Colon (tissue), 2 donors: ENCODE measurements around the gene GPR101.
"Not testable (repeated sequence)": the region's sequence is repeated elsewhere in the genome, so short reads cannot be mapped to it uniquely, and the experiment has no call there.

Experiments used
- FAIRE-seq: peaks from 2 replicates; lab custom pipeline; 2012; peaks lifted over from hg19 to GRCh38; lab: Jason Lieb, UNC
- donor health status: control.
- donor health status: control.

Gene GPR101

DNA sequence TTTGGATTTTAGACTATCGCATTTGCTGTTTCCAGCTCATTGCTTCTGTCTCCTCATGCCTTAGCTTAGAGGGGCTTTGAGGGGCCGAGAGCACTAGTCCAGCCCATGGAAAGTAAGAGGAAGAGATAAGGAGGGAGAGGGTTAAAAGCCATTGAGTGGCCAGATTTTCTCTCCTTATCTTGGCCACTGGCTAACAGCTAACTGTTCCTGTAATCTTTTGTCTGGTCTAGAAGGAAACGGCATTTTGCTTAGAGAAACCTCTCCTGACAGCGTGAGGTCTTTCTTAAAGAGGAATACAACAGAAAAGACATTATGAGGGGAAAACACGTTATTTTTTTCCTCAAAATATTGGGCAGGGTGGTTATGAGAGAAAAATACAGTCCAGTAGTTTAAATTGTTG, 7.9 kb downstream of the GPR101 start:
- no peak for FAIRE-seq

DNA sequence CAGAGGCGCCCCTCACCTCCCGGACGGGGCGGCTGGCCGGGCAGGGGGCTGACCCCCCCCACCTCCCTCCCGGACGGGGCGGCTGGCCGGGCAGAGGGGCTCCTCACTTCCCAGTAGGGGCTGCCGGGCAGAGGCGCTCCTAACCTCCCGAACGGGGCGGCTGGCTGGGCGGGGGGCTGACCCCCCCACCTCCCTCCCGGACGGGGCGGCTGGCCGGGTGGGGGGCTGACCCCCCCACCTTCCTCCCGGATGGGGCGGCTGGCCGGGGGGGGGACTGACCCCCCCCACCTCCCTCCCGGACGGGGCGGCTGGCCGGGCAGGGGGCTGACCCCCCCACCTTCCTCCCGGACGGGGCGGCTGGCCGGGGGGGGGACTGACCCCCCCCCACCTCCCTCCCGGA, 33.6 kb downstream of the GPR101 start:
- FAIRE-seq, result not testable (repeated sequence)

- no peak for FAIRE-seq
These were observed 34.8 kb downstream of the GPR101 start for GRCh38 chrX:136999024-136999423.
